ENCODE data around the gene DUSP2. TPM values are rescaled to one million over a fixed set of nuclear protein-coding genes. Genes with fewer than 3 reads are reported as not detected.

Gene DUSP2
- total and polyA plus RNA-seq, 7 donors: 0.64 to 5.8 (median 2.4) TPM

- Histone ChIP-seq H3K27me3 (ENCODE audit: insufficient read depth in 3 of 3, low read length in 2 of 3) (no peaks in the 10 kb centered on the region), H3K9me3 (no peaks in the 10 kb centered on the region), H3K4me3 (no peak overlapping the region), H3K27ac (no peak overlapping the region), H3K4me1 (peaks cover 21% of the 10 kb centered on the region), H3K36me3 (ENCODE audit: insufficient read depth in 1 of 2, low read depth in 1 of 2) (no peaks in the 10 kb centered on the region)
- no peak for DNase-seq
- WGBS, 3 donors: 91 to 93% (median 92%) methylated on average over 15 of the region's 15 CpGs
- intact Hi-C loops (cut with DNase I): loop anchor here (5.0 to 10.0 kb wide), 2 partner anchors 35 to 147 kb away; partner anchors contain the start of gene ASTL (in 2 of the 2)
- no peak for ATAC-seq
- TF ChIP-seq CTCF (IDR thresholded peaks at IDR 0.05): no peak
Measured at GRCh38 chr2:96171831-96172230, 26.6 kb upstream of the DUSP2 start.

GRCh38 chr2:96170626-96171025 is 25.4 kb upstream of the DUSP2 start:
- no peak overlapping the region for H3K27ac ChIP-seq
- no peak overlapping the region for H3K4me3 ChIP-seq
- H3K27me3 ChIP-seq (ENCODE audit: insufficient read depth in 3 of 3, low read length in 2 of 3): no peaks in the 10 kb centered on the region
- DNase-seq (no peak), ATAC-seq (no peak)
- TF ChIP-seq CTCF (IDR thresholded peaks at IDR 0.05): no peak
- no peaks in the 10 kb centered on the region for H3K9me3 ChIP-seq
- H3K36me3 ChIP-seq (ENCODE audit: insufficient read depth in 1 of 2, low read depth in 1 of 2): no peaks in the 10 kb centered on the region
- WGBS, 3 donors: 85 to 96% (median 91%) methylated on average over 3 of the region's 3 CpGs
- peaks cover 9% of the 10 kb centered on the region for H3K4me1 ChIP-seq
- intact Hi-C loops (cut with DNase I): loop anchor here (5.0 to 10.0 kb wide), 2 partner anchors 33 to 146 kb away; partner anchors contain the start of gene ASTL (in 2 of the 2)

- ATAC-seq: no peak
- Histone ChIP-seq H3K4me3 (no peak overlapping the region), H3K27me3 (ENCODE audit: insufficient read depth in 3 of 3, low read length in 2 of 3) (no peaks in the 10 kb centered on the region), H3K9me3 (no peaks in the 10 kb centered on the region), H3K27ac (no peak overlapping the region), H3K36me3 (ENCODE audit: insufficient read depth in 1 of 2, low read depth in 1 of 2) (no peaks in the 10 kb centered on the region), H3K4me1 (peaks cover 7% of the 10 kb centered on the region)
- no peak for TF ChIP-seq CTCF (IDR thresholded peaks at IDR 0.05)
- 86 to 91% (median 86%) methylated on average over 2 of the region's 2 CpGs for WGBS, 3 donors
- intact Hi-C loops (cut with DNase I): loop anchor here (5.0 to 10.0 kb wide), 2 partner anchors 33 to 145 kb away; partner anchors contain the start of gene ASTL (in 2 of the 2)
- no peak for DNase-seq
Measured at GRCh38 chr2:96169868-96170507, 24.7 kb upstream of the DUSP2 start.

GRCh38 chr2:96167407-96168013 is 22.3 kb upstream of the DUSP2 start:
- H3K4me3 ChIP-seq: no peak overlapping the region
- no peak for ATAC-seq
- H3K9me3 ChIP-seq: no peaks in the 10 kb centered on the region
- no peak for TF ChIP-seq CTCF (IDR thresholded peaks at IDR 0.05)
- H3K36me3 ChIP-seq (ENCODE audit: insufficient read depth in 1 of 2, low read depth in 1 of 2): no peaks in the 10 kb centered on the region
- H3K27me3 ChIP-seq (ENCODE audit: insufficient read depth in 3 of 3, low read length in 2 of 3): no peaks in the 10 kb centered on the region
- no peak for DNase-seq
- WGBS, 3 donors: 73 to 77% (median 74%) methylated on average over 6 of the region's 6 CpGs
- H3K27ac ChIP-seq: no peak overlapping the region
- H3K4me1 ChIP-seq: no peaks in the 10 kb centered on the region
- intact Hi-C loops (cut with DNase I): no loop called here
